ENCODE data around the gene LBX2.

- TF ChIP-seq POLR2AphosphoS5 (IDR thresholded peaks at IDR 0.05) (no peak), CTCF (IDR thresholded peaks at IDR 0.05) (no peak), EP300 (IDR thresholded peaks at IDR 0.05) (no peak), POLR2A (IDR thresholded peaks at IDR 0.05; ENCODE audit: low read depth) (no peak)
Measured at GRCh38 chr2:74533464-74533863, 34.1 kb upstream of the LBX2 start.

All from esophagus muscularis mucosa (tissue), 4 donors.